SK-N-MC (cell line): ENCODE data around the gene ZBTB4.
"Not testable (repeated sequence)": the region's sequence is repeated elsewhere in the genome, so short reads cannot be mapped to it uniquely, and the experiment has no call there.

ENCODE experiments used
- EZH2 ChIP-seq: fragments of 200-600 bp; sonication (generic); IDR thresholded peaks from one replicate; pipeline ENCODE4 v1.6.1; 2017; ENCODE audit warnings: antibody characterized with exemption
- POLR2AphosphoS5 ChIP-seq: IDR thresholded peaks from 2 replicates; pipeline ENCODE4 v1.6.1; 2012; ENCODE audit warnings: mild to moderate bottlenecking, low read depth, low read length, borderline replicate concordance

GRCh38 chr17:7481842-7482741 lies 2.7 kb upstream of the ZBTB4 start:
- not testable (repeated sequence) for TF ChIP-seq POLR2AphosphoS5, EZH2
